ENCODE data around the gene CD33. TPM values are rescaled to one million over a fixed set of nuclear protein-coding genes. Genes with fewer than 3 reads are reported as not detected.

CD33 gene
- total RNA-seq, 4 donors from 2014 or later: 1.8 to 7.0 (median 2.8) TPM

DNA sequence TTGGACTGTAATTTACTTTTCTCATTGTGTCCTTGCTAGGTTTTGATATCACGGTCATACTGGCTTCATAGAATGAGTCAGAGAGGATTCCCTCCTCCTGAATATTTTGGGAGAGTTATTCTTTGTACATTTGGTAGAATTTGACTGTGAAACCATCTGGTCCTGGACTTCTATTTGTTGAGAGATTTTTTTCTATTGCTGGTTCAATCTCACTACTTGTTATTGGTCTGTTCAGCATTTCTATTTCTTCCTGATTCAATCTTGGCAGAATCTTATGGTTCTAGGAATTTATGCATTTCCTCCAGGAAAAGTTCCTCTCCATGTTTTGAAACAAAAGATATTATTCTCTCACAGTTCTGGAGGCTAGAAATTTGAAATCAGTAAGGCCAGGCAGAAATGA is 4.9 kb upstream of the CD33 start:
- Histone ChIP-seq H3K36me3 (no peaks in the 10 kb centered on the region), H3K9me3 (peaks cover 0 to 10% (median 0%) of the 10 kb centered on the region in 3 donors), H3K27me3 (peaks cover 34% of the 10 kb centered on the region), H3K27ac (no peak overlapping the region), H3K4me3 (no peak overlapping the region), H3K4me1 (no peaks in the 10 kb centered on the region)
- no peak for ATAC-seq
- 50 to 69% methylated on average over 1 of the region's 1 CpG for WGBS, 2 donors (ENCODE audit: low coverage in 1 of 2)
- TF ChIP-seq POLR2AphosphoS5 (IDR thresholded peaks at IDR 0.05) (no peak), POLR2A (IDR thresholded peaks at IDR 0.05) (no peak), EP300 (IDR thresholded peaks at IDR 0.05) (no peak)
- TF ChIP-seq, protein P1, sequence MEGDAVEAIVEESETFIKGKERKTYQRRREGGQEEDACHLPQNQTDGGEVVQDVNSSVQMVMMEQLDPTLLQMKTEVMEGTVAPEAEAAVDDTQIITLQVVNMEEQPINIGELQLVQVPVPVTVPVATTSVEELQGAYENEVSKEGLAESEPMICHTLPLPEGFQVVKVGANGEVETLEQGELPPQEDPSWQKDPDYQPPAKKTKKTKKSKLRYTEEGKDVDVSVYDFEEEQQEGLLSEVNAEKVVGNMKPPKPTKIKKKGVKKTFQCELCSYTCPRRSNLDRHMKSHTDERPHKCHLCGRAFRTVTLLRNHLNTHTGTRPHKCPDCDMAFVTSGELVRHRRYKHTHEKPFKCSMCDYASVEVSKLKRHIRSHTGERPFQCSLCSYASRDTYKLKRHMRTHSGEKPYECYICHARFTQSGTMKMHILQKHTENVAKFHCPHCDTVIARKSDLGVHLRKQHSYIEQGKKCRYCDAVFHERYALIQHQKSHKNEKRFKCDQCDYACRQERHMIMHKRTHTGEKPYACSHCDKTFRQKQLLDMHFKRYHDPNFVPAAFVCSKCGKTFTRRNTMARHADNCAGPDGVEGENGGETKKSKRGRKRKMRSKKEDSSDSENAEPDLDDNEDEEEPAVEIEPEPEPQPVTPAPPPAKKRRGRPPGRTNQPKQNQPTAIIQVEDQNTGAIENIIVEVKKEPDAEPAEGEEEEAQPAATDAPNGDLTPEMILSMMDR (IDR thresholded peaks at IDR 0.05): no peak

DNA sequence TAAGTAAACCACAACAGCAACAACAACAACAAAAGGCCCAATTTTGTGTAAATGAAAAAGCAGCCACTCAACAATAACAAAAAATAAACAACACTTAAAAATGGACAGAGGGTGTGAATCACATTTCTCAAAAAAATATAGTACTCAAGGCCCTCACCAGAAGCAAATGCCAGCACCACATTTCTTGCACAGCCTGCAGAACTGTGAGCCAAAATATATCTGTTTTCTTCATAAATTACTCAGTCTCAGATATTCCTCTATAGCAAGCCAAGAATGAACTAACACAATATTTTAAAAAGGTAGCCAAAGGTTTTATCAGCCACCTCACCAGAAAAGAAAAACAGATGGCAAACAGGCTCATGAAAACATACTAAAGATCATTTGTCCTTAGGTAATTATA is 3.9 kb upstream of the CD33 start:
- TF ChIP-seq, protein P1 (IDR thresholded peaks at IDR 0.05): no peak
- no peak for TF ChIP-seq EP300 (IDR thresholded peaks at IDR 0.05)
- TF ChIP-seq POLR2AphosphoS5 (IDR thresholded peaks at IDR 0.05): no peak
- no peak for TF ChIP-seq POLR2A (IDR thresholded peaks at IDR 0.05)
- Histone ChIP-seq H3K4me1 (no peaks in the 10 kb centered on the region), H3K27ac (no peak overlapping the region), H3K9me3 (peaks cover 0 to 3% (median 0%) of the 10 kb centered on the region in 3 donors), H3K27me3 (peaks cover 33% of the 10 kb centered on the region), H3K4me3 (no peak overlapping the region), H3K36me3 (no peaks in the 10 kb centered on the region)
- ATAC-seq: no peak

DNA sequence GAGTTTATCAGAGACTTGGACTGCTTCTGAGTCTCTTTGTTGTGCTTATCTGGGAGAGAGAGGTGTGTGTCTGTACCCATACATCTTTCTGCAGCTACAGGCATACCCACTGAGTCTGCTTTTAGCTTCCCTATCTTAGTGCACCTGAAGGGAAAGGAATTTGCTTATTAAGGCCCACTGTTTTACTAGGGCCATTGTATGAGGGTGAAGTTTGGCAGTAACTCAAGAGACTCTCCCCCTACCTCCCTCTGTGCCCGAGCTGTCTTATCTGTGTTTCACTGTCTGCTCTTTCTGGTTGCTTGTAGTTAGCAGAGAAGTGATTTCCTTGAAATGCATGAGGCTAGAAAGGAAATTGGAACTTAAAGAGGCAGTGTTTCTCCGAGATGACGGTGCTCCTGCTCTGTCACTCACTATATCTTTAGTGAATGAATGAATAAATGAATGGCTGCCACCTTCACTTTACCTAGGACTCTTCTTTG is 678 bp upstream of the CD33 start:
- 28 to 29% methylated on average over 3 of the region's 3 CpGs for WGBS, 2 donors (ENCODE audit: low coverage in 1 of 2)
- Histone ChIP-seq H3K9me3 (peaks cover 0 to 3% (median 0%) of the 10 kb centered on the region in 3 donors), H3K4me3 (no peak overlapping the region), H3K27me3 (peaks cover 30% of the 10 kb centered on the region), H3K4me1 (no peaks in the 10 kb centered on the region), H3K36me3 (no peaks in the 10 kb centered on the region), H3K27ac (no peak overlapping the region)
- no peak for ATAC-seq
- TF ChIP-seq EP300 (IDR thresholded peaks at IDR 0.05) (no peak), POLR2A (IDR thresholded peaks at IDR 0.05) (no peak), POLR2AphosphoS5 (IDR thresholded peaks at IDR 0.05) (no peak)
- TF ChIP-seq, protein P1 (IDR thresholded peaks at IDR 0.05): no peak

DNA sequence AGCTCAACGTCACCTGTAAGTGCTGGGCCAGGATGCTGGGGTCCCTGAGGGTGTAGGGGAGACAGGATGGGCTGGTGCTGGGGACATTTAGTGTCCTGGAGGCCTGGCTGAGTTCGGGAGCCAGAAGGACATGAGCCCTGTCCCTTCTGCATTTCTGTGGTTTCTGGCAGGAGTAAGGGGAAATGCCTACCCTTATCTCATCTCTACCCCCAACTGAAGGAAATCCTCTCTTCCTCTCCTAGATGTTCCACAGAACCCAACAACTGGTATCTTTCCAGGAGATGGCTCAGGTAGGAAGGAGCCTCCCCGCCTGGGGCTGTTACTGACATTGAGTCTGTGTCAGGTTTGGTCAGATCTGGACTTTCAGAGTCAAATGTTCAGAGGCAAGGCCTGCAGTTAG is 1.2 kb downstream of the CD33 start:
- H3K4me1 ChIP-seq: no peaks in the 10 kb centered on the region
- H3K27me3 ChIP-seq: peaks cover 23% of the 10 kb centered on the region
- no peak for TF ChIP-seq POLR2A (IDR thresholded peaks at IDR 0.05)
- TF ChIP-seq, protein P1 (IDR thresholded peaks at IDR 0.05): no peak
- no peak for TF ChIP-seq POLR2AphosphoS5 (IDR thresholded peaks at IDR 0.05)
- no peaks in the 10 kb centered on the region for H3K36me3 ChIP-seq
- no peak overlapping the region for H3K27ac ChIP-seq
- ATAC-seq: no peak
- H3K9me3 ChIP-seq: peaks cover 0 to 3% (median 0%) of the 10 kb centered on the region in 3 donors
- peak overlapping the region in 1 of 2 donors; percentile 29 for H3K4me3 ChIP-seq
- WGBS, 2 donors (ENCODE audit: low coverage in 1 of 2): 60% methylated on average over 1 of the region's 3 CpGs; no CpG with 5 or more reads in 1 of the 2 donors

DNA sequence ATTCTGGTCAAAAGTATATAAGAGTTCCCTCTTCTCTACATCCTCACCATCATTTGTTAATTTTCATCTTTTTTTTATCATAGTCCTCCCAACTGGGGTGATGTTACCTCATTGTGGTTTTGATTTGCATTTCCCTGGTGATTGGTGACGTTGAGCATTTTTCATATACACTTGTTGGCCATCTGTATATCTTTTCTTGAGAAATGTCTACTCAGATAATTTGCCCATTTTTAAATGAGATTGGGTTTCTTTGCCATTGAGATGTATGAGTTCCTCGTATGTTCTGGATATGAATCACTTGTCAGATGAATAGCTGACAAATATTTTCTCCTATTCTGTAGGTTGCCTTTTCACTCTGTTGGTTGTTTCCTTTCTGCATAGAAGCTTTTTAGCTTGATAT is 2.4 kb downstream of the CD33 start:
- H3K4me3 ChIP-seq: no peak overlapping the region
- no peak for ATAC-seq
- H3K27me3 ChIP-seq: peaks cover 27% of the 10 kb centered on the region
- TF ChIP-seq POLR2A (IDR thresholded peaks at IDR 0.05): no peak
- no peak for TF ChIP-seq EP300 (IDR thresholded peaks at IDR 0.05)
- TF ChIP-seq POLR2AphosphoS5 (IDR thresholded peaks at IDR 0.05): no peak
- TF ChIP-seq, protein P1 (IDR thresholded peaks at IDR 0.05): no peak
- H3K36me3 ChIP-seq: no peaks in the 10 kb centered on the region
- no peaks in the 10 kb centered on the region for H3K4me1 ChIP-seq
- H3K9me3 ChIP-seq: peaks cover 0 to 3% (median 0%) of the 10 kb centered on the region in 3 donors
- 48 to 67% methylated on average over 2 of the region's 2 CpGs for WGBS, 2 donors (ENCODE audit: low coverage in 1 of 2)
- no peak overlapping the region for H3K27ac ChIP-seq

Measured in gastroesophageal sphincter (tissue), 4 donors.